Endothelial cell of umbilical vein (primary cell): ENCODE results near the gene FAM107A.

Source experiments
- CTCF ChIP-seq, 2 donors: IDR thresholded peaks; 1 replicate in 1 of 2; 2 replicates in 1 of 2; pipeline ENCODE4 v1.5.1; 2011; ENCODE audit warnings: low read length in 2 of 2, mild to moderate bottlenecking in 2 of 2, moderate library complexity in 2 of 2, control low read depth in 1 of 2, inconsistent platforms in 1 of 2, low read depth in 1 of 2; ENCODE audit not compliant: insufficient read depth in 1 of 2; ENCODE audit errors: extremely low read depth in 1 of 2
- EZH2 ChIP-seq: IDR thresholded peaks from 2 replicates; pipeline ENCODE4 v1.6.1; 2012; ENCODE audit warnings: borderline replicate concordance, low read depth, mild to moderate bottlenecking, moderate library complexity, low read length, inconsistent platforms; ENCODE audit not compliant: severe bottlenecking
- FOS ChIP-seq: IDR thresholded peaks from 2 replicates; pipeline ENCODE4 v1.6.1; 2011; ENCODE audit warnings: mild to moderate bottlenecking, low read length, moderate library complexity, borderline replicate concordance; ENCODE audit not compliant: insufficient read depth
- GATA2 ChIP-seq: IDR thresholded peaks from 2 replicates; pipeline ENCODE4 v1.7.0; 2011; ENCODE audit warnings: low read depth, mild to moderate bottlenecking, moderate library complexity, mixed read lengths, low read length; ENCODE audit not compliant: insufficient read length, insufficient read depth
- JUN ChIP-seq: IDR thresholded peaks from 2 replicates; pipeline ENCODE4 v1.6.1; 2011; ENCODE audit warnings: borderline replicate concordance, low read depth; ENCODE audit not compliant: insufficient read length, insufficient read depth
- MYC ChIP-seq: IDR thresholded peaks from one replicate; pipeline ENCODE4 v1.6.1; 2011; ENCODE audit warnings: mild to moderate bottlenecking, low read depth, low read length
- POLR2A ChIP-seq: IDR thresholded peaks from 2 replicates; pipeline ENCODE4 v1.6.1; 2012; ENCODE audit warnings: low read depth, mild to moderate bottlenecking, control low read depth, low read length
- POLR2AphosphoS5 ChIP-seq: IDR thresholded peaks from 2 replicates; pipeline ENCODE4 v1.6.1; 2012; ENCODE audit warnings: low read depth, mild to moderate bottlenecking, control low read depth, low read length, moderate library complexity; ENCODE audit not compliant: insufficient read depth

DNA sequence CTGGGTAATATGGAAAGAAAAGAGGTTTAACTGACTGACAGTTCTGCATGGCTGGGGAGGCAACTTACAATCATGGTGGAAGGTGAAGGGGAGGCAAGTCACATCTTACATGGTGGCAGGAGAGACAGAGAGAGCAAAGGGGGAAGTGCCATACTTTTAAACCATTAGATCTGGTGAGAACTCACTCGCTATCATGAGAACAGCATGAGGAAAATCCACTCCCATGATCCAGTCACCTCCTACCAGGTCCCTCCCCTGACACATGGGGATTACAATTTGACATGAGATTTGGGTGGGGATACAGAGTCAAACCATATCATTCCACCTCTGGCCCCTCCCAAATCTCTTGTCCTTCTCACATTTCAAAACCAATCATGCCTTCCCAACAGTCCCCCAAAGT is 24.2 kb downstream of the FAM107A start:
- no peak for TF ChIP-seq POLR2A
- TF ChIP-seq EZH2: no peak
- no peak for TF ChIP-seq CTCF (IDR thresholded peaks at IDR 0.05; ENCODE audit: extremely low read depth in 1 of 2, insufficient read depth in 1 of 2, low read depth in 1 of 2, low read length in 2 of 2)
- no peak for TF ChIP-seq GATA2
- TF ChIP-seq POLR2AphosphoS5: no peak
- no peak for TF ChIP-seq JUN
- TF ChIP-seq MYC: no peak
- no peak for TF ChIP-seq FOS
